Measurements from ENCODE around the gene BCO2.

DNA sequence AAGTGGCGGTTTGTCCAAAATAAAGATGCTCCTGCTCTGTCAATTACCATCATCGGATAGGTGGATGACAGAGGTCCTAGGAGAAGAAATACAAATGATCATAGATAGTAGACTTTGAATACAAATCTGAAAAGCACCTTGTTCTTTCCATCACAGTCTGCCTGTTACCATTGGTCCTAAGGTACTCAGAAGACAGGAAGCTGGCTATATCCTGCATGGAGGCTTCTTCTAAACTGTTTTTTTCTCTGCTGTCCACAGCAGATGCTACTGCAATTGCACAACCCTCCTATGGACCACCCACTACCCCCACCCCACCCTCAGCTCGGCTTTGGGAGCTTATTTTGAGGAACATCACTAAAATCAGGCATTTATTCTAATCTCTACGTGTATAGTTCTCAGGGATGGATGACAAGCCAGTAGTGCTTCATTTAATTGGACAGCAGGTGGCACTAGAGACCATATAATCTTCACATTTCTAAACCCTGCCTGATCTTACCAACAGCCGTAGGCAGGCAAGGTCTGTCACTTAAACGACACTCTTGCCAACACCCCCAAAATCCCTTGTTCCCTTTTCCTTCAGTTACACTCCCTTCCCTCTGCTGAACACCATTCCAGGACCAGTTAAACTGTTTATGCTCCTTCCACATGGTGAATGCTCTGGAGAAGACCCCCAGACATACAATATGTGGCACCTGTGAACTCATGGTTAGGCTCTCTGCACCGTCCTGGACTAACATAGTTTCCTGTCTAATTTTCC lies 44.3 kb downstream of the BCO2 start:
- TF ChIP-seq TAF1 (IDR thresholded peaks at IDR 0.05; ENCODE audit: borderline replicate concordance, insufficient read depth, low read length) (no peak), POLR2AphosphoS5 (IDR thresholded peaks at IDR 0.05; ENCODE audit: low read depth, low read length) (no peak), SIN3A (IDR thresholded peaks at IDR 0.05; ENCODE audit: borderline replicate concordance, insufficient read depth, low read length) (no peak)
- TF ChIP-seq, protein P1, sequence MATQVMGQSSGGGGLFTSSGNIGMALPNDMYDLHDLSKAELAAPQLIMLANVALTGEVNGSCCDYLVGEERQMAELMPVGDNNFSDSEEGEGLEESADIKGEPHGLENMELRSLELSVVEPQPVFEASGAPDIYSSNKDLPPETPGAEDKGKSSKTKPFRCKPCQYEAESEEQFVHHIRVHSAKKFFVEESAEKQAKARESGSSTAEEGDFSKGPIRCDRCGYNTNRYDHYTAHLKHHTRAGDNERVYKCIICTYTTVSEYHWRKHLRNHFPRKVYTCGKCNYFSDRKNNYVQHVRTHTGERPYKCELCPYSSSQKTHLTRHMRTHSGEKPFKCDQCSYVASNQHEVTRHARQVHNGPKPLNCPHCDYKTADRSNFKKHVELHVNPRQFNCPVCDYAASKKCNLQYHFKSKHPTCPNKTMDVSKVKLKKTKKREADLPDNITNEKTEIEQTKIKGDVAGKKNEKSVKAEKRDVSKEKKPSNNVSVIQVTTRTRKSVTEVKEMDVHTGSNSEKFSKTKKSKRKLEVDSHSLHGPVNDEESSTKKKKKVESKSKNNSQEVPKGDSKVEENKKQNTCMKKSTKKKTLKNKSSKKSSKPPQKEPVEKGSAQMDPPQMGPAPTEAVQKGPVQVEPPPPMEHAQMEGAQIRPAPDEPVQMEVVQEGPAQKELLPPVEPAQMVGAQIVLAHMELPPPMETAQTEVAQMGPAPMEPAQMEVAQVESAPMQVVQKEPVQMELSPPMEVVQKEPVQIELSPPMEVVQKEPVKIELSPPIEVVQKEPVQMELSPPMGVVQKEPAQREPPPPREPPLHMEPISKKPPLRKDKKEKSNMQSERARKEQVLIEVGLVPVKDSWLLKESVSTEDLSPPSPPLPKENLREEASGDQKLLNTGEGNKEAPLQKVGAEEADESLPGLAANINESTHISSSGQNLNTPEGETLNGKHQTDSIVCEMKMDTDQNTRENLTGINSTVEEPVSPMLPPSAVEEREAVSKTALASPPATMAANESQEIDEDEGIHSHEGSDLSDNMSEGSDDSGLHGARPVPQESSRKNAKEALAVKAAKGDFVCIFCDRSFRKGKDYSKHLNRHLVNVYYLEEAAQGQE (IDR thresholded peaks at IDR 0.05; ENCODE audit: insufficient read depth in 1 of 2, low read depth in 2 of 2, low read length in 2 of 2) = no peak

Data from PFSK-1 (cell line).